BJ (cell line): Measurements from ENCODE around the gene SLC17A1. TPM values are rescaled to one million over a fixed set of nuclear protein-coding genes. Genes with fewer than 3 reads are reported as not detected.

Experiments
- CTCF ChIA-PET: fragments of 350-600 bp; formaldehyde crosslinking; extraction: SDS; loops from one replicate; lab custom pipeline; 2021; ENCODE audit warnings: antibody characterized with exemption, inconsistent platforms; lab: Yijun Ruan, JAX
- POLR2A ChIA-PET: fragments of 300-600 bp; sonication (Branson Sonifier 250); formaldehyde crosslinking; extraction: SDS; loops from one replicate; lab custom pipeline; 2021; ENCODE audit warnings: antibody characterized with exemption; lab: Charles Lee
- DNase-seq: peaks from one replicate; pipeline ENCODE4 v3.0.0-alpha.2; 2011; ENCODE audit warnings: low read depth
- H3K27me3 ChIP-seq: 2 replicates; pipeline ENCODE4 v1.6.0; 2011; ENCODE audit warnings: low read length; ENCODE audit not compliant: control insufficient read depth, insufficient read depth
- H3K36me3 ChIP-seq: 2 replicates; pipeline ENCODE4 v1.5.1; 2011; ENCODE audit warnings: low read length; ENCODE audit not compliant: control insufficient read depth, insufficient read depth
- H3K4me3 ChIP-seq: 2 replicates; pipeline ENCODE4 v1.5.1; 2011; ENCODE audit warnings: low read depth, mild to moderate bottlenecking, control low read depth, low read length
- polyA minus RNA-seq: library from RNA; depleted of rRNA, polyadenylated mRNA; stranded (reverse); fragments of >200 nt; gene quantifications from 2 replicates; pipeline ENCODE4 v1.2.3, GENCODE V29; 2011; rRNA and poly(A)+ RNA removed
- polyA plus RNA-seq: library from polyadenylated mRNA; depleted of rRNA; stranded (reverse); fragments of >200 nt; gene quantifications from 2 replicates; pipeline ENCODE4 v1.2.3, GENCODE V29; 2011; rRNA removed
- TF ChIP-seq, protein P1 (sequence below): IDR thresholded peaks from 2 replicates; pipeline ENCODE4 v1.5.1; 2011; ENCODE audit warnings: low read depth, mild to moderate bottlenecking, control low read depth, inconsistent platforms, low read length, moderate library complexity; ENCODE audit not compliant: insufficient read depth

The SLC17A1 gene, protein sequence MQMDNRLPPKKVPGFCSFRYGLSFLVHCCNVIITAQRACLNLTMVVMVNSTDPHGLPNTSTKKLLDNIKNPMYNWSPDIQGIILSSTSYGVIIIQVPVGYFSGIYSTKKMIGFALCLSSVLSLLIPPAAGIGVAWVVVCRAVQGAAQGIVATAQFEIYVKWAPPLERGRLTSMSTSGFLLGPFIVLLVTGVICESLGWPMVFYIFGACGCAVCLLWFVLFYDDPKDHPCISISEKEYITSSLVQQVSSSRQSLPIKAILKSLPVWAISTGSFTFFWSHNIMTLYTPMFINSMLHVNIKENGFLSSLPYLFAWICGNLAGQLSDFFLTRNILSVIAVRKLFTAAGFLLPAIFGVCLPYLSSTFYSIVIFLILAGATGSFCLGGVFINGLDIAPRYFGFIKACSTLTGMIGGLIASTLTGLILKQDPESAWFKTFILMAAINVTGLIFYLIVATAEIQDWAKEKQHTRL
- not detected in 2 replicates for polyA plus RNA-seq
- polyA minus RNA-seq, result not detected in 2 replicates

DNA sequence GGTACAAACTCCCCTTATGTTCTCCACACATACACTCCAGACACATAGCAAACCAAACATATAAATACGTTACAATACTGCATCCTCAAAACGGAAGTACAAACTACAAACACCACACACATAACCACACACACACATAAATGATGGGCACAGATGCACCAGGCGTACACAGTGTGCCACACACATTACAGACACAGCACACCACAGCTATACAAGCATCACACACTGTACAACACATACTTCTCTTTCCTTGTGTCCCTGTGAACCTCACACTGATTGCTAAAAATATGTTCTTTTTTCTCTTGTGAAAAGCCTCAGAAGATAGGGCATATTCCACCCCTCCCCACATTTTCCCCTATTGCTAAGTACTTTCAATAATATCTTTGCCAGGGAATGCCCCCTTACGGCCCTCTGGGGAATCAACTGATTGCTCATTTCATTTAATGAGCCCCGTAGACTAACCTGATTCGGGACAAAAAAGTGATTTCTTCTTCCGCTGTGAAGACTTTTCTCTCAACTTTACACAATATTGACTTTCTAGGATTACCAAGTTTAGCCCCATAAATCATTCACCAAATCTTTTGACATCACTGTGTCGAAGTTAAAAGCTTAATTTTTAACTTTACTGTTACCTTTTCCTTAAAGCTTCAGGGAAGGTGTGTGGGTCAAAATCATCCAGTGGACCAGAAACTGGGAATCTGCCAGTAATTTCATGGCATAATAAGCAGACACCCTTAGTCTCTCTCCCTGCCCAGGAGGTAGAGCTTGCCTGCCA is at the start of gene SLC17A1:
SLC17A1 (minus strand) TSS at position 521 of the 775 bp plus-strand sequence. CDS start 1,495 bp downstream, outside the sequence.
- H3K36me3 ChIP-seq, result no peaks in the 10 kb centered on the region
- POLR2A ChIA-PET, result no interaction called here
- CTCF ChIA-PET, result no interaction called here

DNA sequence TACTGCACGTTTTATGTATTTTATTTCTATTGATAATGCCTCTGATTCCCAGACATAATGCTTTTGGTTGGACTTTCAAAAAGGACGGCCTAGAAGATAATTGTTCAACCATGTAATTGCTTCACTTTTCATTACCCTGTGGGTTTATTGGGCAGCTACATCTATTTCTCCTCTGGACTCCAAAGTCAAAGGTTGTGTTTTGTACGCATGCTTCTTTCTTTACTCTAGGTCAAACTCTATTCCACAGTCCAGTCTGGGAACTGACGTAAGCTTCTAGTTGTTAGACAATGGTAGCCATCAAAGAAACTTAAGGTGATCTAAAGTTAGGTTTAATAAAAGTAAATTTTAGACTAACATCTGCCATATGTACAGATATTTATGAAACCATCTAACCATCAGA is 48.7 kb upstream of the SLC17A1 start:
- POLR2A ChIA-PET, result no interaction called here
- CTCF ChIA-PET, result interaction anchor here (0.6 kb wide), 1 partner anchor 154 kb away, joined by 3 read pairs; no protein-coding TSS in a partner anchor
- Histone ChIP-seq H3K27me3 (no peaks in the 10 kb centered on the region), H3K4me3 (no peak overlapping the region), H3K36me3 (no peaks in the 10 kb centered on the region)
- DNase-seq, result no peak
- TF ChIP-seq, protein P1, sequence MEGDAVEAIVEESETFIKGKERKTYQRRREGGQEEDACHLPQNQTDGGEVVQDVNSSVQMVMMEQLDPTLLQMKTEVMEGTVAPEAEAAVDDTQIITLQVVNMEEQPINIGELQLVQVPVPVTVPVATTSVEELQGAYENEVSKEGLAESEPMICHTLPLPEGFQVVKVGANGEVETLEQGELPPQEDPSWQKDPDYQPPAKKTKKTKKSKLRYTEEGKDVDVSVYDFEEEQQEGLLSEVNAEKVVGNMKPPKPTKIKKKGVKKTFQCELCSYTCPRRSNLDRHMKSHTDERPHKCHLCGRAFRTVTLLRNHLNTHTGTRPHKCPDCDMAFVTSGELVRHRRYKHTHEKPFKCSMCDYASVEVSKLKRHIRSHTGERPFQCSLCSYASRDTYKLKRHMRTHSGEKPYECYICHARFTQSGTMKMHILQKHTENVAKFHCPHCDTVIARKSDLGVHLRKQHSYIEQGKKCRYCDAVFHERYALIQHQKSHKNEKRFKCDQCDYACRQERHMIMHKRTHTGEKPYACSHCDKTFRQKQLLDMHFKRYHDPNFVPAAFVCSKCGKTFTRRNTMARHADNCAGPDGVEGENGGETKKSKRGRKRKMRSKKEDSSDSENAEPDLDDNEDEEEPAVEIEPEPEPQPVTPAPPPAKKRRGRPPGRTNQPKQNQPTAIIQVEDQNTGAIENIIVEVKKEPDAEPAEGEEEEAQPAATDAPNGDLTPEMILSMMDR, result no peak

More for the DNA sequence above, at the start of gene SLC17A1:
- DNase-seq, result no peak
- TF ChIP-seq, protein P1, result no peak
- no peak within 1 kb of the TSS for H3K4me3 ChIP-seq
- 0 out of 2 replicates have a peak, but pooled peaks cover 2% of the 10 kb centered on the region for H3K27me3 ChIP-seq

DNA sequence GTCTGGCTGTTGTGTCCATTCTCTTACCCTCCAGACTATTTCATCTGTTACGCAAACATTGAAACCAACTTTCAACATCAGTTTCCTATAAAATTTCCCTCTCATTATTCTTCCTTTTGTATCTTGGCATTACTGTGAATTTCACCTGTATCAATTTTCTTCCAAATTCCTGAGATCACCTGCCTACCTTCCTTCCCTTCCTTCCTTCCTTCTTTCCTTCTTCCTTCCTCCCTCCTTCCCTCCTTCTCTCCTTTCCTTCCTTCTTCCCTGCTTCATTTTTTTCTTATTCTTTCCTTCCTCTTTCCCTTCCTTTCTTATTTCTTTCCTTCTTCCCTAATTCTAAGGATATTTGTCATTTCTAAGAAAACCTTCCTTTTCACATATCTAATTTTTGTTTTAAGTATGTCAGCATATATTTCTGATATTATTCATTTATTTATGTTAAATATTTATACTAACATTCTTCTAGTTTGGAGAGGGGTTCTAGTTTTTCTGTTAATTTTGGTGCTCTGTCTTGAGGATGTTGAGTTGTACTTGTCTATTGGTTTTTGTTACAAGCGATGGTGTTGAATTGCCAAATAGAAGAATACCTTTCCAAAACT is 47.0 kb upstream of the SLC17A1 start:
- Histone ChIP-seq H3K36me3 (no peaks in the 10 kb centered on the region), H3K27me3 (no peaks in the 10 kb centered on the region), H3K4me3 (no peak overlapping the region)
- POLR2A ChIA-PET, result no interaction called here
- DNase-seq, result no peak
- CTCF ChIA-PET, result interaction anchor here (0.5 to 0.6 kb wide), 2 partner anchors 20 to 1223 kb away, joined by 3 to 4 read pairs; no protein-coding TSS in a partner anchor
- TF ChIP-seq, protein P1, result no peak

DNA sequence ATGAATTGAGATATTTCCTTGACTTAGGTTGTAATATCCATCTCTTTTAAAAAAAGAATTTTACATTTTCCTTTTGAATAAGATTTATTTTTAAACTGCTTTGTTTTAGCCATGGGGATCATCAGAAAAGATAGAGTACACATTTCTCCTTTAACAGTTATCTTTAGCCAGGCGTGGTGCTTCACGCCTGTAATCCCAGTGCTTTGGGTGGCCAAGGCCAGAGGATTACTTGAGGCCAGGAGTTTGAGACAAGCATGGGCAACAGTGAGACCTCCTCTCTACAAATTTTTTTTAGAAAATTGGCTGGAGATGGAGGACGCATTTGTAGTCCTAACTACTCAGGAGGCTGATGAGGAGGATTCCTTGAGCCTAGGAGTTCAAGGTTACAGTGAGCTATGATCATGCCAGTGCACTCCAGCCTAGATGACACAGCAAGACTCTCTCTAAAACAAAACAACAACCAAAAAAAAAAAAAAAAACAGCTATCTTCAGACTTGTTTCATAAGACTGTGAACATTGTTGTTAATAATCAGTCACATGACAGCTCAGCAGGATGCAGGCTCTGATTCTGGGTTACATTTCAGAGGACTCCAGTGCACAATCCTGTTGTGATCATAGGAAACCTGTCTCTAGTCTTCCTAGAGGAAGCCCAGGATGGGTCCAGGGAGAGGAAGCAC is 44.2 kb upstream of the SLC17A1 start:
- TF ChIP-seq, protein P1, result no peak
- DNase-seq, result no peak
- H3K27me3 ChIP-seq, result no peaks in the 10 kb centered on the region
- ChIA-PET POLR2A (no interaction called here), CTCF (no interaction called here)
- no peak overlapping the region for H3K4me3 ChIP-seq
- no peaks in the 10 kb centered on the region for H3K36me3 ChIP-seq
